ENCODE results near the gene MRPL24. TPM values are rescaled to one million over a fixed set of nuclear protein-coding genes. Genes with fewer than 3 reads are reported as not detected.

The MRPL24 gene
- total and polyA plus RNA-seq, 2 of the 8 experiments (the other 6 are each of a cell fraction or from before 2014, with no cell fraction given): 29.7 to 35.2 TPM

- no peak overlapping the region for H3K18ac ChIP-seq (ENCODE audit: extremely low read depth, low read length)
- peaks cover 9% of the 10 kb centered on the region for H3K79me1 ChIP-seq (ENCODE audit: low read depth, low read length)
- no peak overlapping the region for H4K8ac ChIP-seq (ENCODE audit: extremely low read depth, insufficient read depth, low read length)
- H3K79me2 ChIP-seq (ENCODE audit: control insufficient read depth in 1 of 2, insufficient read depth in 2 of 2, low read length in 2 of 2): peaks cover 22 to 74% of the 10 kb centered on the region in 2 experiments
- H2BK5ac ChIP-seq (ENCODE audit: low read depth, low read length): peak overlapping the region; percentile 62; the same call in 1 of the 2 replicates
- 69% methylated on average over 7 of the region's 7 CpGs; no CpG with 5 or more reads in 1 of the 2 experiments for WGBS, 2 experiments (ENCODE audit: extremely low coverage in 1 of 2, insufficient coverage in 1 of 2, insufficient read length in 1 of 2, insufficient replicate concordance in 2 of 2, low coverage in 1 of 2, low lambda C conversion rate in 2 of 2, missing lambda C conversion rate in 1 of 2)
- peak overlapping the region; percentile 83 to 100 (median 94) for H3K4me3 ChIP-seq (ENCODE audit: extremely low read depth in 1 of 4, insufficient read depth in 2 of 4, low read depth in 3 of 4, low read length in 4 of 4)
- H3K23me2 ChIP-seq (ENCODE audit: low read depth, low read length): peaks cover 8% of the 10 kb centered on the region
- peak overlapping the region; percentile 89 to 95 (median 92) for H3K9ac ChIP-seq (replicated peaks in 1 of 4; ENCODE audit: extremely low read depth in 1 of 4, low read depth in 3 of 4, low read length in 3 of 4)
- H3K27ac ChIP-seq (ENCODE audit: low read depth, low read length): peak overlapping the region; percentile 89; the same call in 1 of the 2 replicates
- H2AFZ ChIP-seq (ENCODE audit: low read length): no peak overlapping the region
- H2BK12ac ChIP-seq (ENCODE audit: low read depth, low read length): peak overlapping the region; percentile 13; the same call in 1 of the 2 replicates
- H2BK15ac ChIP-seq (ENCODE audit: low read length): no peak overlapping the region
- no peaks in the 10 kb centered on the region for H3K9me3 ChIP-seq (ENCODE audit: insufficient read depth in 2 of 2, low read depth in 1 of 2, low read length in 1 of 2)
- ChIA-PET CTCF (ENCODE audit: partially characterized antibody) (interaction anchor here (0.8 to 65.2 kb wide), 33 partner anchors 8 to 200 kb away, joined by 3 to 4284 read pairs (median 11); partner anchors contain the start of genes CRABP2, HAPLN2, HDGF and INSRR), POLR2A (ENCODE audit: partially characterized antibody) (interaction anchor here (1.1 to 13.3 kb wide), 15 partner anchors 11 to 172 kb away, joined by 3 to 214 read pairs (median 14); partner anchors contain the start of genes CRABP2, HDGF, MRPL24 and NES)
- FAIRE-seq: no peak
- H3K56ac ChIP-seq (replicated peaks; ENCODE audit: insufficient read length, low read depth, low read length): no peak overlapping the region
- no peak overlapping the region for H2BK20ac ChIP-seq (ENCODE audit: low read length)
- no peak overlapping the region for H3K14ac ChIP-seq (ENCODE audit: insufficient read length)
- H3K27me3 ChIP-seq (replicated peaks in 1 of 4; ENCODE audit: control insufficient read depth in 3 of 4, extremely low read depth in 1 of 4, insufficient read depth in 3 of 4, low read length in 3 of 4): no peaks in the 10 kb centered on the region
- no peak overlapping the region for H4K5ac ChIP-seq (ENCODE audit: insufficient read length, low read depth, low read length)
- peak overlapping the region; percentile 2 for H2AK5ac ChIP-seq (ENCODE audit: low read depth, low read length)
- DNase-seq (ENCODE audit: low read depth in 1 of 2, low spot score in 2 of 2): no peak
- H3K36me3 ChIP-seq (ENCODE audit: control insufficient read depth in 2 of 4, insufficient read depth in 4 of 4, low read length in 3 of 4): peaks cover 12 to 23% (median 21%) of the 10 kb centered on the region in 4 experiments
- peaks cover 0 to 23% (median 18%) of the 10 kb centered on the region in 4 experiments; a peak in 6 of 7 replicates for H3K4me1 ChIP-seq (replicated peaks in 1 of 4; ENCODE audit: control insufficient read depth in 3 of 4, insufficient read depth in 4 of 4, low read length in 3 of 4)
- no peak overlapping the region for H3K4ac ChIP-seq (replicated peaks; ENCODE audit: insufficient read length, low read depth, low read length)
- H2BK120ac ChIP-seq (replicated peaks; ENCODE audit: low read depth, low read length): no peak overlapping the region
- H4K20me1 ChIP-seq (replicated peaks in 1 of 2; ENCODE audit: control insufficient read depth in 1 of 2, insufficient read depth in 2 of 2, low read length in 2 of 2): peaks cover 21 to 32% of the 10 kb centered on the region in 2 experiments
- no peak overlapping the region for H3K23ac ChIP-seq (ENCODE audit: insufficient read length)
- peak overlapping the region; percentile 91 to 97 for H3K4me2 ChIP-seq (ENCODE audit: insufficient read depth in 1 of 2, low read depth in 2 of 2, low read length in 2 of 2)
- no peak overlapping the region for H4K91ac ChIP-seq (replicated peaks; ENCODE audit: insufficient read length, low read length)
- TF ChIP-seq TBP (IDR thresholded peaks at IDR 0.05; ENCODE audit: low read depth, low read length) (no peak), FOSL1 (IDR thresholded peaks at IDR 0.05; ENCODE audit: insufficient read depth, low read depth, low read length) (no peak), CEBPB (IDR thresholded peaks at IDR 0.05; ENCODE audit: low read depth, low read length) (no peak), CTBP2 (IDR thresholded peaks at IDR 0.05; ENCODE audit: borderline replicate concordance, insufficient read depth, insufficient read length, low read length) (no peak), EZH2 (IDR thresholded peaks at IDR 0.05; ENCODE audit: low read depth, low read length, severe bottlenecking) (no peak), SRF (IDR thresholded peaks at IDR 0.05; ENCODE audit: low read depth, low read length) (no peak), ZNF274 (IDR thresholded peaks at IDR 0.05; ENCODE audit: borderline replicate concordance, extremely low read depth, low read length) (no peak), GABPA (IDR thresholded peaks at IDR 0.05; ENCODE audit: borderline replicate concordance, insufficient read depth, low read length) (no peak), RFX5 (IDR thresholded peaks at IDR 0.05; ENCODE audit: borderline replicate concordance, low read depth, low read length) (no peak), GTF2F1 (IDR thresholded peaks at IDR 0.05; ENCODE audit: borderline replicate concordance, low read depth, low read length) (no peak), POU5F1 (IDR thresholded peaks at IDR 0.05; ENCODE audit: low read depth, low read length) (no peak), JUN (IDR thresholded peaks at IDR 0.05; ENCODE audit: low read depth, low read length) (no peak), NANOG (IDR thresholded peaks at IDR 0.05; ENCODE audit: insufficient read depth, low read depth, low read length, poor library complexity, severe bottlenecking) (no peak)
Observed at GRCh38 chr1:156727492-156727891, 13.4 kb downstream of the MRPL24 start.

Data from H1 (cell line).